Measurements from ENCODE around the gene ZNF555.
"Not testable (repeated sequence)": the region's sequence is repeated elsewhere in the genome, so short reads cannot be mapped to it uniquely, and the experiment has no call there.

ZNF555 gene

GRCh38 chr19:2840794-2841791 lies at the start of gene ZNF555:
TSS of gene ZNF555 (plus strand) at chr19:2841475. CDS start at chr19:2841573, 98 bp downstream.
- peak; percentile 95 for DNase-seq (ENCODE audit: low spot score)

DNA sequence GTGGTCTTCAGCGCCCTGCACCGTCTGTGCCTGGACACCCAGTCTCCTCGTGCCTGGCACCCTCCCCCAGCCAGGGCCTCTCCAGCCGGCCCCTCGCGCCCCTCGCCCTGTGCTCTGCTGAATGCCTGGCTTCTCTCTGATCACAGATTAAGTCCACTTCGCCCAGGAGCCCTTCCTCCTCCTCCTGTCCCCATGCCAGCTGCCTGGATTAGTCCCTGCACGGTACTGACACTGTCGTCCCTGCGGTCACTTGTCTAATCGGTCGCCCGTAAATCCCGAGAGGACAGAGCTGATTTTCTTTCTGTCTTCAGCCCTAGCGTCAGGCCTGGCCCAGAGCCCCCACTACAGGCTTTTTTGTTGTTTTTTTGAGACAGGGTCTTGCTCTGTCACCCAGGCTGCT lies 49.4 kb upstream of the ZNF555 start:
- no peak for DNase-seq (ENCODE audit: low spot score)

DNA sequence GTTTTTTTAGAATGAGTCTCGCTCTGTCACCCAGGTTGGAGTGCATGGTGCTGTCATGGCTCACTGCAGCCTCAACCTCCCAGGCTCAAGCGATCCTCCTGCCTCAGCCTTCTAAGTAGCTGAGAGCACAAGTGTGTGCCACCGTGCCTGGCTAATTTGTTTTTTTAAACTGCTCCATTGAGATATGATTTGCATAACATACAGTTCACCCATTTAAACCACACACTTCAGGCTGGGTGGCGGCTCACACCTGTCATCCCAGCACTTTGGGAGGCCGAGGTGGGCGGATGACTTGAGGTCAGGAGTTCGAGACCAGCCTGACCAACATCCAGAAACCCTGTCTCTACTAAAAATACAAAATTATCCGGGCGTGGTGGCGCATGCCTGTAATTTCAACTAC lies 48.6 kb upstream of the ZNF555 start:
- not testable (repeated sequence) for DNase-seq (ENCODE audit: low spot score)

DNA sequence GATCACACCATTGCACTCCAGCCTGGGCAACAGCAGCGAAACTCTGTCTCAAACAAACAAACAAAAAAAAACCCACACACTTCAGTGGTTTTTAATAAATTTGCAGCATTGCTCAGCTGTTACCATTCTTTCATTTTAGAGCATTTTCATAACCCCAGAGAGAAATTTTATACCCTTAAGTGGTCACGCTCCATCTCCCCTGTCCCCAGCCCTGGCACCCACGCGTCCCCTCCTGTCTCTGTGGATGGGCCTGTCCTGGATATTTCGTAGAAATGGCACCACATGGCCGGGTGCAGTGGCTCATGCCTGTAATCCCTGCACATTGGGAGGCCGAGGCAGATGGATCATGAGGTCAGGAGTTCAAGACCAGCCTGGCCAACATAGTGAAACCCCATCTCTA lies 48.1 kb upstream of the ZNF555 start:
- DNase-seq (ENCODE audit: low spot score) = no peak

DNA sequence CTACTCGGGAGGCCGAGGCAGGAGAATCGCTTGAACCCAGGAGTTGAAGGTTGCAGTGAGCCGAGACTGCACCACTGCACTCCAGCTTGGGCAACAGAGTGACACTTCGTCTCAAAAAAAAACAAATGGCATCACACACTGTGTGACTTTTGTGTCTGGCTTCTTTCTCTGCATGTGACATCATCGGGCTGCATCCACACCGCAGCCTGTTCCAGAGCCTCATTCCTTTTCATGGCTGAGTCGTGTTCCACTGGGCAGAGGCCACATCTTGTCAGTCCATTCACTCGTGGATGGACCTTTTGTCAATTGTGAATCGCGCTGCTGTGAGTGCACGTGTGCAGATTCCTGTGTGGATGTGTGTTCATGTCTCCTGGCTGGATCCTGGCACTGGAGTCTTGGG lies 47.7 kb upstream of the ZNF555 start:
- no peak for DNase-seq (ENCODE audit: low spot score)

GRCh38 chr19:2795827-2796658 lies 45.2 kb upstream of the ZNF555 start:
- no peak for DNase-seq (ENCODE audit: low spot score)

- no peak for DNase-seq (ENCODE audit: low spot score)
These were observed 44.5 kb upstream of the ZNF555 start for GRCh38 chr19:2796659-2797266.

DNA sequence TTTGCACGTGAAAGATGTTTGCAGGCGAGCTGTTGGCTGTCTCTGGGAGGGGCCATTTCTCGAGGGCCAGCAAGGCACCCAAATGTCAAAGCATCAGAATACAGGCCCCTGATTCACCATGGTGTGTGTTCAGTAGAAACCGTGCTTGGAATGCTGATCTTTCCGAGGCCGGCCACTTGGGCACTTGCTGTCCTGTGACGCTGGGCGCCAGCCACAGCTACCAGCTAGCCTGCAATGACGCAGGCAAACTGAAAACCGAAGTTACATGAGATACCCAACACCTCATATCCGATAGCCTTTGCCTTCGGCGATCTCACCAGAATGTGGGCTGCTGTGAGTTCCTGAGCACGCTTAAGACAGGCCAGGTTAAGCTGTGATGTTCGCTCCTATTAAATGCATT lies 44.0 kb upstream of the ZNF555 start:
- no peak for DNase-seq (ENCODE audit: low spot score)

DNA sequence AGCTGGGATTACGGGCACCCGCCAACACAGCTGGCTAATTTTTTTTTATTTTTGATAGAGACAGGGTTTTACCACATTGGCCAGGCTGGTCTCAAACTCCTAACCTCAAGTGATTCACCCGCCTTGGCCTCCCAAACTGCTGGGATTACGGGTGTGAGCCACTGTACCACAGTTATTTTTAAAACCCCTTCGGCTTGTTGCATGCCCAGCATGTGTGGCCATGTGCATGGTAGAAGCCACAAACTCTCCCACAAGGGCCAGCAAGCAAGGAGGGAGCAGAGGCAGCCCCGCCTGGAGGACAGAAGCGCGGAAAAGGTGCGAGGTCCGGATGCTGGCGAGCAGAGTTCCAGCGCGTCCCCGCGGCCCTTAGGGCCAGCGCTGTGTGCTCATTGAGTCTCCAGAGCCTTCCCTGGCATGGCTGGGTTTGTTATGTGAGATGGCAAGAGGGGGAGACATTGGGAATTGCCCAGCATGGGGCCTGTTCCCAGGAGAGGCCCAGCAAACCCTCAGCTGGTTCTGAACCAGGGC lies 43.1 kb upstream of the ZNF555 start:
- DNase-seq (ENCODE audit: low spot score) = no peak

DNA sequence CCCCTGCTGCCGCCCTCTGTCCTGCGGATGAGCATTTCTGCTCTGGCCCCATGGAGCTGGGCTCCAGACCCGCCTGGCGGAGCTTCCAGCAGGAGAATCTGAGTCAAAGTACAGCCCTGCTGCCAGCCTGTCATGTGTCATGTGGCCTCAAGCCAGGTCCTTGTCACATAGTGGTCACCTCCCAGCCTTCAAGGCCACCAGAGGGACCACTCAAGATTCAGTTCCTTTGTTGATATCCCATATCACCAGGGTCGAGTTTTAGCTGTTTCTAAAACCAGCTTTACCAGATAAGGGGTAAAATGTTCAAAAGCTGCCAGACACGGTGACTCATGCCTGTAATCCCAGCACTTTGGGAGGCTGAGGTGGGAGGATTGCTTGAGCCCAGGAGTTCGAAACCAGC lies 42.5 kb upstream of the ZNF555 start:
- no peak for DNase-seq (ENCODE audit: low spot score)

DNA sequence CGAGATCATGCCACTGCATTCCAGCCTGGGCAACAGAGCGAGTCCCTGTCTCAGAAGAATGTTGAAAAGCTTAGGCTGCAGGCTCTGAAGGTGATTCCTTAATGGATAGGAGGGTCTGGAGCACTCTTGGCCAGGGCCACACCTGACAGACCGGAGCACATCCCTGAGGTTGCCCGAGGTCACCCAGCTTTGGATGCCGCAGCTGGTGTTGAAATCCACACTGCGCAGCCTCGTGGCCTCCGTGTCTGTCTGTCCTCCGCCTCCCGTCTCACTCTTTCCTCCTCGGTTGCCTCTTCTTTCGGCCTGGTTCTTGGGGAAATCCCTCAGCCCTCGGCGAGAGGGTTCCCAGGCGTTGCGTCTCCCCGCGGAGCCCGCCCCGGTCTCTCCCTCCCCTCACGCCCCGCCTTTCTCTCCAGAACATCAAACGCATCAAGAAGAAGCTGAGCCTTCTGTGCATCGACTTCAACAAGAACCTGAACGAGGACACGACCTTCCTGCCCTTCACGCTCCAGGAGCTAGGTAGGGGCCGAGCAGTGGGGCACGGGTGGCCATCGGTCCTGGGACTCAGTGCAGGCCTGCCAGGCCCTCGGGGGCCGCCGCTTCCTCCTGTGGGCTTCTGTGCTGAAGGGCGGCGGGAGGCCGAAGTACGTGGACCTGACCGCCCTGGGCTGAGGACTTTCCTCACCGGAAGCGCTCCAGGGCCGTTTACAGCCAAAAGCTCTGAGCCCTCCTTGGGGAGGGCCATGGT lies 41.8 kb upstream of the ZNF555 start:
- DNase-seq (ENCODE audit: low spot score) = no peak

- DNase-seq (ENCODE audit: low spot score) = no peak
These were observed 40.8 kb upstream of the ZNF555 start for GRCh38 chr19:2800506-2800905.

DNA sequence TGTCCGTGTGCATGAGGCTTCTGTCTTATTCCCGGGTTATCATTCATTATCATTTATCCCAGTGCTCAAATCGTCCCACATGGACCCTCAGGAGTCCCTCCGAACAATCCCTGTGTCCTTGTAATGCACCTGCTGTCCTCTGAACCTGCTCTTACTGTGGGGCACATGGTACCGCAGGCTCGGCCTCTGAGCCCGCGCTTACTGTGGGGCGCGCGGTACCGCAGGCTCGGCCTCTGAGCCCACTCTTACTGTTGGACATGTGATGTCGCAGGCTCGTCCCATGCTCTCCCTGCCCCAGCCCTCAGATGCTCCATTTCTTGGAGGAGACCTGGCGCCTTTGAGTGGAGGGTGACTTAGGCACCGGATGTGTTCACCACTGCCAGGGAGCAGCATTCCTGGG lies 38.4 kb upstream of the ZNF555 start:
- no peak for DNase-seq (ENCODE audit: low spot score)

GRCh38 chr19:2803486-2804155 lies 37.7 kb upstream of the ZNF555 start:
- no peak for DNase-seq (ENCODE audit: low spot score)

DNA sequence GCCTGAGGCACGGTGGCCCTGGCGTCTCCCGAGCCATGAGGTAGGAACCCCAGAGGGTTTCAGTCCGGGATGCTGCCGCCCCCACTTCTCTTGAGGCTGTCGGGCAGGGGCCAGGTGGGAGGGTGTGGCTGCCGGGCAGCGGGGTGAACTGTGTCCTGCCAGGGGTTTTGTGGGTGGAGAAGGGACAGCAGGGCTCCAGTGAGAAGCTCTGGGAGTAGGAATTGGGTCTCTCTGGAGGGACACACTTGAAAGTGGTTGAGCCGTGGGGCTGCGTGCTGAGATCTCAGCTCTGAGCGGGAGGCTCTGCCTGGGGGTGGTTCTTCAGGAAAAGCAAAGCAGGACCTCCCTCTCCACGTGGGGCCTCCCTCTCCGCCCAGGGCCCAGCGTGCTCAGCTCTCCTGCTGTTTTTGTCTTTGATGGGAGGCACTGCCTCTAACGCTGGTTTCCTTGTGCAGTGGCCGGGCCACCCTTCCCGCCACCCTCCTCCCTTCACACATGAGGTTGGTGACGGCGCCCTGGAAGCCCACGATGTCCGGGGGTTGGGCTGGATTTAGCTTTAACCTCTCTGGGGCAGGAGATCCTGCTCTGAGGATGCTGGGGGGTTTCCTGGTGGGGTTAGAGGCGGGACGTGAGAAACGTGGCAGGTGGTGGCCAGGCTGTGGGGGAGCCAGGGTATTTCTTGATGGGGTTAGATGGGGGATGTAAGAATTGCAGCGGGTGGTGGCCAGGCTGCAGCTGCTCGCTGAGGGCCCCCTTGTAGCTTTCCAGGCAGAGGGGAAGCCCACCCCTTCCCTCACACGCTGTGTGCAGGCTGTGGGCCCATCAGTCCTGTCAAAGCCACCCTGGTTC lies 36.9 kb upstream of the ZNF555 start:
- no peak for DNase-seq (ENCODE audit: low spot score)

DNA sequence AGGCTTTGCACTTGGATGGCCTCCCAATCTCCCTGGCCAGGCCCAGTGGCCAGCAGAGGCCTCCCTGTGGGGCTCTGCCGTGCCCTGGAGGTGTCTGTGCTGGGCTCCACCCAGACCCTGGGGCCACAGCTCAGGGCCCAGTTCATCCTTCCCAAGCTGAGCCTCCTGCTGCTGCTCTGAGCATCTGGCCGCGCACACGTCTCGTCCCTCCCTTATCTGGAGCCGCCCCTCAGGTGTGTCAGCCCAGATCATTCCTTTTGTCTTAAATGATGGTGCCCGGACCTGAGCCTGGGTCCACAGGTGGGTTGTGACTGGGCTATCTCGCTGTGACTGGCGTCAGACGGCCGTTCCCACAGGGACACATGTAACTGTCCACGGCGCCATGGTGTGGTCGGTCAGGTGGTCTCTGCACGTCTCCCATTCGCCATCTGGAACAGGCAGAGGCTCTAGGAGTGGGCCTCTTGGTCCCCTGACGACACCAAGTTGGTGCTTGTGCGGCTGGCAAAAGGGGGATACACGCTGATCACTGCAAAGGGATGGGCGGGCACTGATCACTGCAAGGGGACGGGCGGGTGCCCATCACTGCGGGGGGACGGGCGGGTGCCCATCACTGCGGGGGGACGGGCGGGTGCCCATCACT lies 35.9 kb upstream of the ZNF555 start:
- DNase-seq (ENCODE audit: low spot score) = no peak

DNA sequence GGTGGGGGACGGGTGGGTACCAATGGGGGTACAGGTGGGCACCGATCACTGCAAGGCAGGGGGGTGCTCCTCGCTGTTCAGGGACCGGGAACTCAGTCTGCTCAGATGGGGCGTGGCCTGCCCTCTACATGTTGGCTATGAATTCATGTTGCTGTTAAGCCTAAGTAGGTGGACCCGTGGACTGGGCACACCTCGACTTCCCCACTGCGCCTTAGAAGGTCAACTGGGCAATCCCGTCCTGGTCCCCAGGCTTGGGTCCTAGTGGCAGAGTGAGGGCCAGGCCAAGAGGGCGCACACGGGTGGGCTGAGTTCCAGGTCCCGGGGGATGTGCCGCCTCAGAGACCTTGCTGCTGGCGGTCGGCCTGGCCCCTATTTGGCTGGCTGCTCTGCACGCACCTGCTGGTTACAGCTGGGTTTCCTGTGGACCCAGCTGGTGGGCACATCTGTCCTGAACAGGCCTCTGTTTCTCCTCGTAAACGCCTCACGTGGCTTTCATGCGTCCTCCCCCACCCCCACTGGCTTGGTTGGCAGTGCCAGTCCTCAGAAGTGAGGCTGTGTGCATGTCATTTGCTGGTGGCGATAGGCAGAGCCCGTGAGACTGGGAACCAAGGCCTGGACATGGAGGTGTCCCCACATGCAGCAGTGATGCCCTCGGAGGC lies 35.2 kb upstream of the ZNF555 start:
- no peak for DNase-seq (ENCODE audit: low spot score)

GRCh38 chr19:2806736-2807378 lies 34.4 kb upstream of the ZNF555 start:
- DNase-seq (ENCODE audit: low spot score) = no peak

Data from SW480 (cell line).